Activated CD4-positive, alpha-beta T cell treated with anti-CD3 and anti-CD28 coated beads for 36 hours (primary cell): ENCODE data around the gene RMRP. TPM values are rescaled to one million over a fixed set of nuclear protein-coding genes. Genes with fewer than 3 reads are reported as not detected.

ENCODE experiments used
- microRNA-seq: library from miRNA; unstranded; fragments of <30 nt; microRNA quantifications from one replicate; pipeline ENCODE4 v1.2.0, GENCODE V29; 2021; ENCODE audit warnings: borderline replicate concordance
- total RNA-seq, 2 experiments: library from RNA; stranded (reverse); gene quantifications; one replicate each; pipeline ENCODE4 v1.2.3, GENCODE V29; 2021

RMRP gene
- total RNA-seq, 2 experiments from 2014 or later, result 894 to 11,462 TPM

Small RNAs within 50 kb of the gene (microRNA-seq; reads per million reads assigned to microRNA genes)
- not detected for gene MIR4667

Other genes starting within 250 kb of the RMRP start
- gene RUSC2, start 167.9 kb downstream of the RMRP start, total RNA-seq, result 1 to 10 TPM; 5.7 to 6.5 TPM
- 10 to 100 TPM; 23.3 to 27.7 TPM for gene TESK1, start 52.8 kb downstream of the RMRP start, total RNA-seq
- gene CD72, start 39.6 kb downstream of the RMRP start, total RNA-seq, result 1 to 10 TPM; 6.5 to 8.7 TPM
- 10 to 100 TPM; 76.5 to 80.9 TPM for gene SIT1, start 7.1 kb downstream of the RMRP start, total RNA-seq
- gene CCDC107, start 273 bp upstream of the RMRP start, total RNA-seq, result 10 to 100 TPM in 1 of 2 experiments, 1 to 10 TPM in 1; 7.9 to 10.4 TPM
- gene ARHGEF39, start 7.2 kb upstream of the RMRP start, total RNA-seq, result 10 to 100 TPM; 19.1 to 23.1 TPM
- 1 to 10 TPM; 2.9 to 3.1 TPM for gene CA9, start 15.9 kb upstream of the RMRP start, total RNA-seq
- gene TPM2, start 31.9 kb upstream of the RMRP start, total RNA-seq, result 1 to 10 TPM; 4.3 to 5.5 TPM
- 100 to 1,000 TPM; 217 to 238 TPM for gene TLN1, start 74.2 kb upstream of the RMRP start, total RNA-seq
- 10 to 100 TPM; 24.0 to 26.0 TPM for gene CREB3, start 74.6 kb upstream of the RMRP start, total RNA-seq
- 10 to 100 TPM; 19.6 to 23.7 TPM for gene GBA2, start 91.2 kb upstream of the RMRP start, total RNA-seq
- gene RGP1, start 91.3 kb upstream of the RMRP start, total RNA-seq, result 10 to 100 TPM; 14.0 to 15.5 TPM
- gene MSMP, start 96.3 kb upstream of the RMRP start, total RNA-seq, result under 1 TPM in 1 of 2 experiments, not detected in 1; 0.39 TPM
- 10 to 100 TPM in 1 of 2 experiments, 1 to 10 TPM in 1; 9.3 to 10.5 TPM for gene NPR2, start 133.6 kb upstream of the RMRP start, total RNA-seq
- 1 to 10 TPM in 1 of 2 experiments, under 1 TPM in 1; 0.85 to 1.7 TPM for gene SPAG8, start 154.2 kb upstream of the RMRP start, total RNA-seq
- 10 to 100 TPM; 47.4 to 61.1 TPM for gene HINT2, start 157.0 kb upstream of the RMRP start, total RNA-seq
- not detected for gene FAM221B, start 170.7 kb upstream of the RMRP start, total RNA-seq
- gene TMEM8B, start 171.2 kb upstream of the RMRP start, total RNA-seq, result 1 to 10 TPM; 5.8 to 6.9 TPM
- not detected for gene OR13J1, start 212.4 kb upstream of the RMRP start, total RNA-seq
- gene HRCT1, start 248.2 kb upstream of the RMRP start, total RNA-seq, result not detected